ENCODE data around the gene HIBADH. TPM values are rescaled to one million over a fixed set of nuclear protein-coding genes. Genes with fewer than 3 reads are reported as not detected.

Gene HIBADH
- polyA plus RNA-seq, 1 donor (not counting 4 experiments of a cell fraction or from before 2014, with no cell fraction given), result 42.6 TPM

DNA sequence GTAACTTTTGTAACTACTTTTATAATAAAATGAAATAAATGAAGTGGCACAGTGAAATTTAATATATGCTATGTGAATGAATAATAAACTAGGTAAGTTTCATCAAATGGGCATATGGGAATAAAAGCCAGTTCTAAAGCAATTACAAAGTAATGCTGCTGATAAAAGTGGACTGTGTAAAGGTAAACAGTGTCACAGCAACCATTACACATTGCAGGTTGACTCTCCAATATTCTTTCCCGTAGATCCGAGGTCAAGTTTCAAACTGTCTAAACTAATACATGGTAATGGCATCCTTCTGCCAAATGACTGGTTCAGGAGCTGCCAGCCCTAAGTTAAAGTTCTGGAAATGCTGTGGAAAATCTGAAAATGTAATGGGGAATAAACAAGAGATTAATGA is 6.0 kb downstream of the HIBADH start:
- H3K4me2 ChIP-seq (ENCODE audit: control insufficient read depth, extremely low read depth, insufficient read depth, low read depth, low read length), result no peak overlapping the region
- peaks cover 5% of the 10 kb centered on the region for H3K4me1 ChIP-seq (ENCODE audit: control insufficient read depth, extremely low read depth, insufficient read depth, low read length)
- H3K27me3 ChIP-seq (ENCODE audit: control insufficient read depth, extremely low read depth, insufficient read depth, low read length), result no peaks in the 10 kb centered on the region
- dilution Hi-C loops (cut with MboI; ENCODE audit: extremely low pct_ligation_motif_present, low sequenced_read_pairs), result no loop called here
- peaks cover 0 to 3% of the 10 kb centered on the region in 2 experiments for H3K36me3 ChIP-seq (ENCODE audit: control insufficient read depth in 2 of 2, extremely low read depth in 1 of 2, insufficient read depth in 2 of 2, low read length in 2 of 2)
- FAIRE-seq (no peak), DNase-seq (ENCODE audit: low read depth, low spot score) (no peak)
- no peak overlapping the region for H2AFZ ChIP-seq (ENCODE audit: control insufficient read depth, low read length)
- no peak overlapping the region for H3K9ac ChIP-seq (ENCODE audit: control insufficient read depth, extremely low read depth, insufficient read depth, low read length)
- TF ChIP-seq, protein P1, sequence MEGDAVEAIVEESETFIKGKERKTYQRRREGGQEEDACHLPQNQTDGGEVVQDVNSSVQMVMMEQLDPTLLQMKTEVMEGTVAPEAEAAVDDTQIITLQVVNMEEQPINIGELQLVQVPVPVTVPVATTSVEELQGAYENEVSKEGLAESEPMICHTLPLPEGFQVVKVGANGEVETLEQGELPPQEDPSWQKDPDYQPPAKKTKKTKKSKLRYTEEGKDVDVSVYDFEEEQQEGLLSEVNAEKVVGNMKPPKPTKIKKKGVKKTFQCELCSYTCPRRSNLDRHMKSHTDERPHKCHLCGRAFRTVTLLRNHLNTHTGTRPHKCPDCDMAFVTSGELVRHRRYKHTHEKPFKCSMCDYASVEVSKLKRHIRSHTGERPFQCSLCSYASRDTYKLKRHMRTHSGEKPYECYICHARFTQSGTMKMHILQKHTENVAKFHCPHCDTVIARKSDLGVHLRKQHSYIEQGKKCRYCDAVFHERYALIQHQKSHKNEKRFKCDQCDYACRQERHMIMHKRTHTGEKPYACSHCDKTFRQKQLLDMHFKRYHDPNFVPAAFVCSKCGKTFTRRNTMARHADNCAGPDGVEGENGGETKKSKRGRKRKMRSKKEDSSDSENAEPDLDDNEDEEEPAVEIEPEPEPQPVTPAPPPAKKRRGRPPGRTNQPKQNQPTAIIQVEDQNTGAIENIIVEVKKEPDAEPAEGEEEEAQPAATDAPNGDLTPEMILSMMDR (optimal IDR thresholded peaks at IDR 0.05 in 1 of 3, IDR thresholded peaks at IDR 0.05 in 1 of 3, conservative IDR thresholded peaks at IDR 0.05 in 1 of 3; ENCODE audit: extremely low read depth in 1 of 3, insufficient read depth in 2 of 3, low read length in 3 of 3), result no peak
- TF ChIP-seq EZH2 (IDR thresholded peaks at IDR 0.05; ENCODE audit: low read length), result no peak
- H4K20me1 ChIP-seq (ENCODE audit: control insufficient read depth, extremely low read depth, insufficient read depth, low read length), result no peaks in the 10 kb centered on the region
- H3K27ac ChIP-seq (ENCODE audit: control insufficient read depth, insufficient read depth, low read length), result no peak overlapping the region
- H3K9me1 ChIP-seq (ENCODE audit: control insufficient read depth, extremely low read depth, insufficient read depth, low read length), result no peaks in the 10 kb centered on the region
- no peaks in the 10 kb centered on the region for H3K9me3 ChIP-seq (ENCODE audit: control insufficient read depth, low read depth, low read length)
- peaks cover 2% of the 10 kb centered on the region for H3K79me2 ChIP-seq (ENCODE audit: control insufficient read depth, insufficient read depth, low read length)
- no peak overlapping the region for H3K4me3 ChIP-seq (ENCODE audit: control insufficient read depth in 2 of 3, extremely low read depth in 1 of 3, insufficient read depth in 2 of 3, low read depth in 1 of 3, low read length in 3 of 3)

DNA sequence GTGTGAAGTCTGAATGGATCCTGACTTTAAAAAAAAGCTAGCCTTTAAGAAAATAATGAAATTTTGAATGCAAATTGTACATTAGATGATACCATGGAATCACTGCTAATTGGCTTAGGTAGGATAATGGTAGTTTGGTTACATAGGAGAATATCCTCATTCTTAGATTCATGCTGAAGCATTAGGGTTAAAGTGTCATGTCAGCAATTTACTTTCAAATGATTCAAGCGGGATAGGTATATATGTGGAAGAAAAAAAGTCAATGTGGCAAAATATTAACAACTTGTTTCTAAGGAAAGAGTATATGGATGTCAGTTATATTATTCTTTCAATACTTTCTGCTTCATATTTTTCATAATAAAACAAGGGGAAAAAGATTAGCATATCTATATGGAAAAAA is 7.5 kb downstream of the HIBADH start:
- H3K36me3 ChIP-seq (ENCODE audit: control insufficient read depth in 2 of 2, extremely low read depth in 1 of 2, insufficient read depth in 2 of 2, low read length in 2 of 2), result peaks cover 0 to 3% of the 10 kb centered on the region in 2 experiments
- H3K27me3 ChIP-seq (ENCODE audit: control insufficient read depth, extremely low read depth, insufficient read depth, low read length), result no peaks in the 10 kb centered on the region
- dilution Hi-C loops (cut with MboI; ENCODE audit: extremely low pct_ligation_motif_present, low sequenced_read_pairs), result no loop called here
- no peaks in the 10 kb centered on the region for H3K79me2 ChIP-seq (ENCODE audit: control insufficient read depth, insufficient read depth, low read length)
- no peak for TF ChIP-seq EZH2 (IDR thresholded peaks at IDR 0.05; ENCODE audit: low read length)
- TF ChIP-seq, protein P1 (optimal IDR thresholded peaks at IDR 0.05 in 1 of 3, IDR thresholded peaks at IDR 0.05 in 1 of 3, conservative IDR thresholded peaks at IDR 0.05 in 1 of 3; ENCODE audit: extremely low read depth in 1 of 3, insufficient read depth in 2 of 3, low read length in 3 of 3), result no peak
- no peaks in the 10 kb centered on the region for H3K4me1 ChIP-seq (ENCODE audit: control insufficient read depth, extremely low read depth, insufficient read depth, low read length)
- H3K4me3 ChIP-seq (ENCODE audit: control insufficient read depth in 2 of 3, extremely low read depth in 1 of 3, insufficient read depth in 2 of 3, low read depth in 1 of 3, low read length in 3 of 3), result no peak overlapping the region
- H3K9me1 ChIP-seq (ENCODE audit: control insufficient read depth, extremely low read depth, insufficient read depth, low read length), result no peaks in the 10 kb centered on the region
- no peak for DNase-seq (ENCODE audit: low read depth, low spot score)
- H2AFZ ChIP-seq (ENCODE audit: control insufficient read depth, low read length), result no peak overlapping the region
- H3K9ac ChIP-seq (ENCODE audit: control insufficient read depth, extremely low read depth, insufficient read depth, low read length), result no peak overlapping the region
- H3K4me2 ChIP-seq (ENCODE audit: control insufficient read depth, extremely low read depth, insufficient read depth, low read depth, low read length), result no peak overlapping the region
- H3K9me3 ChIP-seq (ENCODE audit: control insufficient read depth, low read depth, low read length), result no peaks in the 10 kb centered on the region
- no peak overlapping the region for H3K27ac ChIP-seq (ENCODE audit: control insufficient read depth, insufficient read depth, low read length)
- no peak for FAIRE-seq
- H4K20me1 ChIP-seq (ENCODE audit: control insufficient read depth, extremely low read depth, insufficient read depth, low read length), result no peaks in the 10 kb centered on the region
